ENCODE results near the gene THAP4. TPM values are rescaled to one million over a fixed set of nuclear protein-coding genes. Genes with fewer than 3 reads are reported as not detected.

The THAP4 gene
- total RNA-seq, 1 experiment from 2014 or later = 88.6 TPM

DNA sequence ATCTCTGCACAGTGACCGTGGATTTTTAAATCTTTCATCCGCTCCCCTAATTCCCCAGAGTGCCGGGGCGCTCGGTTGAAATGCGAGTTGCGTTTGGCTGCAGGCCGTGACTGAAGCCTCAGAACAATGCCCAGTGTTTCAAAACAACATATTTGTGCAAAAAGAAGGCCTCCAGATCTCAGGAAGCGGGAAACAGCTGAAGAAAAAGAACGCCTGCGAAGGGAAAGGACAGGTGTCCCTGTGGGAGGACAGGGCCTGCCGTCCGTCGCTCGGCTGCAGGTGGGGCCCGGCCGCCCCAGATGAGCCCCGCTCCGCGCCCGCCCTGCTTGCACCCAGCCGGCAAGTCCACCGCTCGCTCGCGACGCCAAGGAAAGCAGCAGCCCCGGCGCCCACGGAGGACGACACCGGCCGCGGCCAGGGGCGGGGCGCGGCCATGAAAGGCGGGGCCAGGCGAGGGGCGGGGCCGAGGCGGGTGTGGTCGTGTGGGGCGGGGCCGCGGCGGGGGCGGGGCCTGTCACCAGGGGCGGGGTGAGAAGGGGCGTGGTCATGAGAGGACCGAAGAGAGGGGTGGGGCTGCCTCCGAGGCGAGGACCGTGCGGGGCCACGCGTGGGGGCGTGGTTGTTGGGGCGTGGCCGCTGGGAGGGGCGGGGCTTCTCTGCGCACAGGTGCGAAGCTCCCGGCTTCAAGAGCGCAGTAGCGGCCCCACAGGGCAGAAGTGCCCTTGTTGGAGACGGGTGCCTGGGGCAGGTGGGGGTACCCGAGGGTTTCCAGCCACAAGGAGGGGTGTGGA lies 96.0 kb downstream of the THAP4 start (continued):
- TF ChIP-seq, protein P1, sequence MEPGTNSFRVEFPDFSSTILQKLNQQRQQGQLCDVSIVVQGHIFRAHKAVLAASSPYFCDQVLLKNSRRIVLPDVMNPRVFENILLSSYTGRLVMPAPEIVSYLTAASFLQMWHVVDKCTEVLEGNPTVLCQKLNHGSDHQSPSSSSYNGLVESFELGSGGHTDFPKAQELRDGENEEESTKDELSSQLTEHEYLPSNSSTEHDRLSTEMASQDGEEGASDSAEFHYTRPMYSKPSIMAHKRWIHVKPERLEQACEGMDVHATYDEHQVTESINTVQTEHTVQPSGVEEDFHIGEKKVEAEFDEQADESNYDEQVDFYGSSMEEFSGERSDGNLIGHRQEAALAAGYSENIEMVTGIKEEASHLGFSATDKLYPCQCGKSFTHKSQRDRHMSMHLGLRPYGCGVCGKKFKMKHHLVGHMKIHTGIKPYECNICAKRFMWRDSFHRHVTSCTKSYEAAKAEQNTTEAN (CRISPR knock-in tag; IDR thresholded peaks at IDR 0.05) = peak; percentile 68; the same call in 1 of the 2 replicates
- TF ChIP-seq IRF2 (CRISPR knock-in tag; IDR thresholded peaks at IDR 0.05; ENCODE audit: borderline replicate concordance, low read depth) = no peak
- TF ChIP-seq CBFB (CRISPR knock-in tag; IDR thresholded peaks at IDR 0.05; ENCODE audit: low read depth) = no peak
- TF ChIP-seq, protein P2, sequence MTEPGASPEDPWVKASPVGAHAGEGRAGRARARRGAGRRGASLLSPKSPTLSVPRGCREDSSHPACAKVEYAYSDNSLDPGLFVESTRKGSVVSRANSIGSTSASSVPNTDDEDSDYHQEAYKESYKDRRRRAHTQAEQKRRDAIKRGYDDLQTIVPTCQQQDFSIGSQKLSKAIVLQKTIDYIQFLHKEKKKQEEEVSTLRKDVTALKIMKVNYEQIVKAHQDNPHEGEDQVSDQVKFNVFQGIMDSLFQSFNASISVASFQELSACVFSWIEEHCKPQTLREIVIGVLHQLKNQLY (CRISPR knock-in tag; IDR thresholded peaks at IDR 0.05) = no peak
- TF ChIP-seq TEAD4 (CRISPR knock-in tag; IDR thresholded peaks at IDR 0.05) = no peak
- no peak for TF ChIP-seq CTCF (IDR thresholded peaks at IDR 0.05)
- TF ChIP-seq ZNF317 (CRISPR knock-in tag; IDR thresholded peaks at IDR 0.05; ENCODE audit: borderline replicate concordance, low read depth) = no peak
- no peak for TF ChIP-seq NR1H2 (CRISPR knock-in tag; IDR thresholded peaks at IDR 0.05)

- ATAC-seq (no peak; the same call in 1 of the 2 replicates), DNase-seq (ENCODE audit: low spot score) (no peak)
- Mint-ChIP-seq H3K9me3 (no peaks in the 10 kb centered on the region), H3K4me1 (peaks cover 4% of the 10 kb centered on the region), H3K27ac (no peak overlapping the region), H3K36me3 (no peaks in the 10 kb centered on the region), H3K4me3 (peak overlapping the region; percentile 81), H3K27me3 (ENCODE audit: low read depth) (peaks cover 42% of the 10 kb centered on the region)
- ChIA-PET POLR2A (interaction anchor here (0.6 to 1.0 kb wide), 2 partner anchors 27 to 109 kb away, joined by 3 to 7 read pairs; no protein-coding TSS in a partner anchor), CTCF (interaction anchor here (1.3 kb wide), 1 partner anchor 15 kb away, joined by 3 read pairs; no protein-coding TSS in a partner anchor)
- TF ChIP-seq, protein P3, sequence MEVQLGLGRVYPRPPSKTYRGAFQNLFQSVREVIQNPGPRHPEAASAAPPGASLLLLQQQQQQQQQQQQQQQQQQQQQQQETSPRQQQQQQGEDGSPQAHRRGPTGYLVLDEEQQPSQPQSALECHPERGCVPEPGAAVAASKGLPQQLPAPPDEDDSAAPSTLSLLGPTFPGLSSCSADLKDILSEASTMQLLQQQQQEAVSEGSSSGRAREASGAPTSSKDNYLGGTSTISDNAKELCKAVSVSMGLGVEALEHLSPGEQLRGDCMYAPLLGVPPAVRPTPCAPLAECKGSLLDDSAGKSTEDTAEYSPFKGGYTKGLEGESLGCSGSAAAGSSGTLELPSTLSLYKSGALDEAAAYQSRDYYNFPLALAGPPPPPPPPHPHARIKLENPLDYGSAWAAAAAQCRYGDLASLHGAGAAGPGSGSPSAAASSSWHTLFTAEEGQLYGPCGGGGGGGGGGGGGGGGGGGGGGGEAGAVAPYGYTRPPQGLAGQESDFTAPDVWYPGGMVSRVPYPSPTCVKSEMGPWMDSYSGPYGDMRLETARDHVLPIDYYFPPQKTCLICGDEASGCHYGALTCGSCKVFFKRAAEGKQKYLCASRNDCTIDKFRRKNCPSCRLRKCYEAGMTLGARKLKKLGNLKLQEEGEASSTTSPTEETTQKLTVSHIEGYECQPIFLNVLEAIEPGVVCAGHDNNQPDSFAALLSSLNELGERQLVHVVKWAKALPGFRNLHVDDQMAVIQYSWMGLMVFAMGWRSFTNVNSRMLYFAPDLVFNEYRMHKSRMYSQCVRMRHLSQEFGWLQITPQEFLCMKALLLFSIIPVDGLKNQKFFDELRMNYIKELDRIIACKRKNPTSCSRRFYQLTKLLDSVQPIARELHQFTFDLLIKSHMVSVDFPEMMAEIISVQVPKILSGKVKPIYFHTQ (CRISPR knock-in tag; IDR thresholded peaks at IDR 0.05) = no peak
- TF ChIP-seq, protein P4, sequence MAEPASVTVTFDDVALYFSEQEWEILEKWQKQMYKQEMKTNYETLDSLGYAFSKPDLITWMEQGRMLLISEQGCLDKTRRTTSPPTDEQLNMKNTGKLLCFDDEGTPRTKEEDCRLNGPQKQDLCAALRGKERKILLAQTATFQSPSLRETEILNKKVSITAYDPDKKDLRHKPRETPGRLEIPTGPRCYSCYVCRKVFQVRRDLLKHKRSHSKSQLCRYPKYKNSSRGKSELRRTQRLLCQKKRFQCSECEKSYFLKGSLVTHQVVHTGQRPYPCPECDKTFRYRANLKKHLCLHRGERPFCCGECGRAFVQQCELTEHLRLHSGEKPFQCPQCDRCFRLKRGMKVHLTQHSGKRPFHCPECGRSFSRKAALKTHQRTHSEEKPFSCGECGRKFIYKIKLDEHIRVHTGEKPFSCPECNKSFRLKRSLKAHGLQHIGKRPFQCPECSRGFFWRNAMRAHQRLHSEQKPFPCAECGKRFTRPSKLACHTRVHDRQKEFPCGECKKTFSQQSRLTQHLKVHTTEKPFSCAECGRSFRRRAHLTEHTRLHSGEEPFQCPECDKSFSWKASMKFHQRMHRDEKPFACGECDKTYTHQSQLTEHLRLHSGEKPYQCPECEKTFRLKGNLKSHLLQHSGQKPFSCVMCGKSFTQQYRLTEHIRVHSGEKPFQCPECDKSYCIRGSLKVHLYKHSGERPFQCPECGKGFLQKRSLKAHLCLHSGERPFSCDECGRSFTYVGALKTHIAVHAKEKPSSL (CRISPR knock-in tag; conservative IDR thresholded peaks at IDR 0.05) = no peak
- no peak for TF ChIP-seq RORB (CRISPR knock-in tag; IDR thresholded peaks at IDR 0.05)
- TF ChIP-seq GRHL2 (CRISPR knock-in tag; IDR thresholded peaks at IDR 0.05; ENCODE audit: insufficient replicate concordance, severe bottlenecking) = no peak
- TF ChIP-seq ZNF532 (CRISPR knock-in tag; IDR thresholded peaks at IDR 0.05; ENCODE audit: borderline replicate concordance) = no peak
- TF ChIP-seq, protein P5, sequence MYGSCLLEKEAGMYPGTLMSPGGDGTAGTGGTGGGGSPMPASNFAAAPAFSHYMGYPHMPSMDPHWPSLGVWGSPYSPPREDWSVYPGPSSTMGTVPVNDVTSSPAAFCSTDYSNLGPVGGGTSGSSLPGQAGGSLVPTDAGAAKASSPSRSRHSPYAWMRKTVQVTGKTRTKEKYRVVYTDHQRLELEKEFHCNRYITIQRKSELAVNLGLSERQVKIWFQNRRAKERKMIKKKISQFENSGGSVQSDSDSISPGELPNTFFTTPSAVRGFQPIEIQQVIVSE (CRISPR knock-in tag; IDR thresholded peaks at IDR 0.05; ENCODE audit: borderline replicate concordance) = no peak
- TF ChIP-seq GTF2I (CRISPR knock-in tag; conservative IDR thresholded peaks at IDR 0.05) = no peak
- TF ChIP-seq KAT7 (CRISPR knock-in tag; IDR thresholded peaks at IDR 0.05; ENCODE audit: borderline replicate concordance) = no peak
These were observed 96.6 kb downstream of the THAP4 start for GRCh38 chr2:241540401-241540770.

Data from WTC11 (cell line).